ENCODE data around the gene ZBTB34.
"Not testable (repeated sequence)": the region's sequence is repeated elsewhere in the genome, so short reads cannot be mapped to it uniquely, and the experiment has no call there.

- not testable (repeated sequence) for TF ChIP-seq EZH2, CTCF, EZH2phosphoT487 (IDR thresholded peaks at IDR 0.05)
Observed at GRCh38 chr9:126817615-126818014, 42.8 kb upstream of the ZBTB34 start.

All from neural progenitor cell (in vitro differentiated cells).